ENCODE measurements around the gene IL3.

IL3 gene

GRCh38 chr5:132055808-132056609 lies 4.4 kb upstream of the IL3 start:
- no peak for TF ChIP-seq CTCF (IDR thresholded peaks at IDR 0.05; ENCODE audit: poor library complexity, severe bottlenecking)
- Histone ChIP-seq H3K4me1 (ENCODE audit: insufficient read depth, poor library complexity, severe bottlenecking) (no peaks in the 10 kb centered on the region), H3K9me3 (ENCODE audit: severe bottlenecking) (no peaks in the 10 kb centered on the region), H3K36me3 (ENCODE audit: low read depth) (no peaks in the 10 kb centered on the region), H3K4me3 (ENCODE audit: severe bottlenecking) (no peak overlapping the region), H3K27ac (ENCODE audit: poor library complexity, severe bottlenecking) (no peak overlapping the region), H3K27me3 (ENCODE audit: insufficient read depth, poor library complexity, severe bottlenecking) (no peaks in the 10 kb centered on the region)
- ATAC-seq (ENCODE audit: low read depth) (no peak), DNase-seq (ENCODE audit: low spot score) (peak; percentile 57)

DNA sequence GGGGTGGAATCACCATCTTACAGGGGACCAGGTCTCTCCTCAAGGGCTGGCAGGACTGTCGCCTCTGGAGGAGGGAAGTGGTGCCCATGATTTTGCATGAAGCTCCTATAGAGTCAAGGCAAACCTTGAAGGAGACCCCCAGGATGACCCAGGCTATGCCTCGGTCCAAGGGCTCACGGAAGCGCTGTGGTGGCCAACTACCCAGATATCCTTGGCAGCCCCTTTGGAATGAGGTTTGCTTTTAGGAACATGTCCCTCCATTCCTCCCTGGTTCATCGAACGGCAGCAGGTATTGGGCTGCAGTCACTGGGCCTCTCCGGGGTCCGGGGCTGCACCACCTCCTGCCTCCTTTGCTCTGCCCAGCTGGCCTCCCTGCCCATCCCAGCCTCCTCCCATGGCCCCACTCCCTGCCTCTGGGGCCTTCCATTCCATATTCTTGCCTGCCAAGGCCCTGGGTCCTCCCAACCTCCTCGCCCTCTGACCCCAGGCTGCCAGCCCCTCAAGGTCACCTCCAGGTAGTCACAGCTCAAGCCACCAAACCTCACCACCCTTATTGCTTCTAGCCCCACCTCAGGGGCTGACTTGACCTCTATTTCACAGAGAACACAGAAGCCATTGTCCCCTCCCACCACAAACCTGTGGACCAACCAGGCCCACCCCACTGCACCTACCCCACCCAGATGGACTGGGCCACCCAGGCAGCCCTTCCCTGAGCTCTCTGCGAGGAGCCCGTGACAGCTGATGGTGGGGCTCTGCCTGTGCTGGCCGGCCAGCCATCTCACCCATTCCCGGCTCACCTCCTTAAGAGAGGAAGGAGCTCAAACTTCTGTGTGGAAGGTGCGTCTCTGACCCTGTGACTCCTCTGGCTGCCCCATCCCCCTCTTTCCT lies 3.6 kb upstream of the IL3 start:
- ATAC-seq (ENCODE audit: low read depth) (no peak), DNase-seq (ENCODE audit: low spot score) (peak; percentile 68)
- TF ChIP-seq CTCF (IDR thresholded peaks at IDR 0.05; ENCODE audit: poor library complexity, severe bottlenecking): no peak
- H3K9me3 ChIP-seq (ENCODE audit: severe bottlenecking): no peaks in the 10 kb centered on the region
- H3K4me3 ChIP-seq (ENCODE audit: severe bottlenecking): no peak overlapping the region
- H3K27me3 ChIP-seq (ENCODE audit: insufficient read depth, poor library complexity, severe bottlenecking): no peaks in the 10 kb centered on the region
- H3K27ac ChIP-seq (ENCODE audit: poor library complexity, severe bottlenecking): no peak overlapping the region
- no peaks in the 10 kb centered on the region for H3K36me3 ChIP-seq (ENCODE audit: low read depth)
- H3K4me1 ChIP-seq (ENCODE audit: insufficient read depth, poor library complexity, severe bottlenecking): no peaks in the 10 kb centered on the region

DNA sequence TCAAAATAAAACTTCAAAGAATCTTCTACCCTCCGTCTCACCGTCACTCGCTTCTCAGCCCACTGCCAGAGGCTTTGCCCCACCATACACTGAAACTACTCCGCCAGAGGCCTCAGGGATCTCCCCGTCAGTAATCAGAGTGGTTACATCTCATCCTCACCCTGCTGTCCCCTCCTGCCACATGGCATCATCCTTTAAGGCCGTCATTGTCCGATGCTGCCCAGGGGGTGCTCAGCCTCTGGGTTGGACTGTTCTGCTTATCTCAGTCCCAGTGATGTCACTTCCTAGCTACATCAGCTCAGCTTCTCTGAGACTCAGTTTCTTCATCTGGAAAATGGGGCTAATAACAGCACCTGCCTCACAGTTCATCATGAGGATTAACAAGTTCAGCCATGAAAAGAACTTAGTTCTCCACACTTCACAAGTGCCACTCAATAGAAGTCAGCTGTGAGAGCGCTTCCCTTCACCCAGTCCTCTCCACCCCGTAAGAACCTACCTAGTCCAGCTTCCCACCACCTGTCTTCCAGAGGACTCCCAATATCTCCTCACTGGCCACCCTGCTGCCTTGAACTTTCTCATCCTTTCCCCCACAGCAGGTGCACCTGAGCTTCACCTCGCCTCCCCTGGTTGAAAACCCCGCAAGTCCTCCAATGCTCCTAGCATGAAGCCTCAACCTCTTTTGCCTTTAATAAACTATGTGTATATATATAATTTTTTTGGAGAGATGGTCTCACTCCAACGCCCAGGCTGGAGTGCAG lies 2.8 kb upstream of the IL3 start:
- Histone ChIP-seq H3K27me3 (ENCODE audit: insufficient read depth, poor library complexity, severe bottlenecking) (no peaks in the 10 kb centered on the region), H3K4me3 (ENCODE audit: severe bottlenecking) (no peak overlapping the region), H3K27ac (ENCODE audit: poor library complexity, severe bottlenecking) (no peak overlapping the region), H3K9me3 (ENCODE audit: severe bottlenecking) (no peaks in the 10 kb centered on the region), H3K36me3 (ENCODE audit: low read depth) (no peaks in the 10 kb centered on the region), H3K4me1 (ENCODE audit: insufficient read depth, poor library complexity, severe bottlenecking) (no peaks in the 10 kb centered on the region)
- DNase-seq (ENCODE audit: low spot score) (no peak), ATAC-seq (ENCODE audit: low read depth) (no peak)
- TF ChIP-seq CTCF (IDR thresholded peaks at IDR 0.05; ENCODE audit: poor library complexity, severe bottlenecking): no peak

DNA sequence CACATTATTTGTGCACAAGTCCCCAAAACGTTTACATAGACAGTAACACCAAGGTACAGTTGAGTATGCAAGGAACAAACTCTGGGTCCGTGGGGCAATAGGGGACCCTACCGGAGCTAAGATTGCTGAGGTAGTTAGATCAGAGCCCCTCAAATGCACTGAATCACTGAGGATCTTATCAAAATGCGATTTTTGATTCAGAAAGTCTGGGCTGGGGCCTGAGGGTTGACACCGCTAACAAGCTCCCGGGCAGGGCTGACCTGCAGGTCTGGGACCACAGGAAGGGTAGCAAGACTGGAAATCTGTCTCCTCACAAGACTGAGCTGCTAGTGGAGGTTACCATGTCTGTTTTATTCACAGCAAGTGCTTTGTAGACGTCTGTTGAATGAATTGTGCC lies 1.8 kb upstream of the IL3 start:
- H3K27ac ChIP-seq (ENCODE audit: poor library complexity, severe bottlenecking): no peak overlapping the region
- H3K4me1 ChIP-seq (ENCODE audit: insufficient read depth, poor library complexity, severe bottlenecking): no peaks in the 10 kb centered on the region
- H3K4me3 ChIP-seq (ENCODE audit: severe bottlenecking): no peak overlapping the region
- no peak for TF ChIP-seq CTCF (IDR thresholded peaks at IDR 0.05; ENCODE audit: poor library complexity, severe bottlenecking)
- H3K36me3 ChIP-seq (ENCODE audit: low read depth): no peaks in the 10 kb centered on the region
- H3K9me3 ChIP-seq (ENCODE audit: severe bottlenecking): no peaks in the 10 kb centered on the region
- ATAC-seq (ENCODE audit: low read depth) (no peak), DNase-seq (ENCODE audit: low spot score) (no peak)
- no peaks in the 10 kb centered on the region for H3K27me3 ChIP-seq (ENCODE audit: insufficient read depth, poor library complexity, severe bottlenecking)
